Uterus (tissue), 2 donors: ENCODE measurements around the gene KRT5.

Experiments
- CTCF ChIP-seq, 4 experiments: fragments of 200-600 bp in 2 of 4; fragments of 450-650 bp in 2 of 4; sonication (generic) in 2 of 4; IDR thresholded peaks; one replicate each; pipeline ENCODE4 v1.5.1; 2016 to 2019; ENCODE audit warnings: antibody characterized with exemption in 4 of 4, mild to moderate bottlenecking in 2 of 4, moderate library complexity in 1 of 4
- POLR2A ChIP-seq, 2 donors: fragments of 450-650 bp; IDR thresholded peaks; one replicate each; pipeline ENCODE4 v1.6.1; 2016; ENCODE audit warnings: antibody characterized with exemption in 2 of 2, mild to moderate bottlenecking in 1 of 2, moderate library complexity in 1 of 2

- TF ChIP-seq CTCF (IDR thresholded peaks at IDR 0.05) (no peak), POLR2A (IDR thresholded peaks at IDR 0.05) (no peak)
Measured at GRCh38 chr12:52519387-52519703, 849 bp downstream of the KRT5 start.
